HG02840 (cell line): ENCODE data around the gene TMEM61.
"Not testable (repeated sequence)": the region's sequence is repeated elsewhere in the genome, so short reads cannot be mapped to it uniquely, and the experiment has no call there.

Experiments used
- ATAC-seq: cut with Tn5 transposase; IDR thresholded peaks from one replicate; pipeline ENCODE4 v1.9.1; 2021; ENCODE audit warnings: mild to moderate bottlenecking, moderate library complexity, moderate number of reproducible peaks; ENCODE audit not compliant: unreplicated experiment, low FRiP score

The TMEM61 gene

GRCh38 chr1:54959241-54959640 is 21.2 kb upstream of the TMEM61 start:
- ATAC-seq: no peak

DNA sequence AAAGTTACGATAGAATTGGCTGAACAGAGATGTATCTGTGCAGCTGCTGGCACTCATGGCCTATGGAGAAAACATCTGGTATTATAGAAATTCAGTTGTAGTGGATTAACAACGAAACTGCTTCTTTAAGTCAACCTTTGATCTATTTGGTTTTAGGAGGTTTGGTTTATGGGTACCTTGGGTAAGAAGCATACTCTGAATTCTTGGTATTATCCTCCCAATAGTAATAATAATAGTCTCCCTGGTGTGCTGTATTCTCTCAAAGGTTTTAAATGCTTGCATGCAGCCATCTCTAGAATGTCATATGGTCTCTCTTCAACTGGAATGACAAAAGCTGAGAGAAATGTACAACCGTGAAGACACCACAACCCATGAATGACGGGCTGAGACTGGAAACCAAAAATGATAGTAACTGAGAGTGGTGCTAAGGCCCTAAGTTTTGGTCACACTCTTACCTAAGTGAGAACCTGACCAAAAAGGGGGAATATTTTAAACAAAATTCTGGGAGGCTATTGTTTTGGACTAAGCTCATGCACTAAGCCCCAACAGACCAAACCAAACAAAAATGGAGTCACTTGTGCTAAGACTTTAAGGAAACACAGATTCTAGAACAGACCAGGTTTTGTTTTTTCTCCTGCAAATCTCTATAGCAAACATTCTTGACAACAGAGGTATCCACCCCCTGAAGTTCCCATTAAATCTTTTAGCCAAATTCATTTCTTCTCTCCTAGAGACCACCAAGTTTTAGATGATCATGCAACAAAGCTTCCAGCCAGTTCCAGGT is 17.6 kb upstream of the TMEM61 start:
- ATAC-seq: no peak

DNA sequence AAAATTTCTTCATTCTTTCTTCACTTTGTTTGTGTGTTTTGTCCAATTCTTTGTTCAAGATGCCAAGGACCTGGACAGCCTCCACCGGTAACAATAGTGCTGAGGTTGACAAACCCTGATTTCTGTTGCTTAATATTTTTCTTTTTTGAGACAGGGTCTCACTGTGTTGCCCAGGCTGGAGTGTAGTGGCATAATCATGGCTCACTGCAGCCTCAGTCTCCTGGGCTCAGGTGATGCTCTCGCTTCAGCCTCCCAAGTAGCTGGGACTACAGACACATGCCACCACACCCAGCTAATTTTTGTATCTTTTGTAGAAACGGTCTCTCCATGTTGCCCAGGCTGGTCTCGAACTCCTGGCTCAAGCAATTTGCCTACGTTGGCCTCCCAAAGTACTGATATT is 16.6 kb upstream of the TMEM61 start:
- not testable (repeated sequence) for ATAC-seq

DNA sequence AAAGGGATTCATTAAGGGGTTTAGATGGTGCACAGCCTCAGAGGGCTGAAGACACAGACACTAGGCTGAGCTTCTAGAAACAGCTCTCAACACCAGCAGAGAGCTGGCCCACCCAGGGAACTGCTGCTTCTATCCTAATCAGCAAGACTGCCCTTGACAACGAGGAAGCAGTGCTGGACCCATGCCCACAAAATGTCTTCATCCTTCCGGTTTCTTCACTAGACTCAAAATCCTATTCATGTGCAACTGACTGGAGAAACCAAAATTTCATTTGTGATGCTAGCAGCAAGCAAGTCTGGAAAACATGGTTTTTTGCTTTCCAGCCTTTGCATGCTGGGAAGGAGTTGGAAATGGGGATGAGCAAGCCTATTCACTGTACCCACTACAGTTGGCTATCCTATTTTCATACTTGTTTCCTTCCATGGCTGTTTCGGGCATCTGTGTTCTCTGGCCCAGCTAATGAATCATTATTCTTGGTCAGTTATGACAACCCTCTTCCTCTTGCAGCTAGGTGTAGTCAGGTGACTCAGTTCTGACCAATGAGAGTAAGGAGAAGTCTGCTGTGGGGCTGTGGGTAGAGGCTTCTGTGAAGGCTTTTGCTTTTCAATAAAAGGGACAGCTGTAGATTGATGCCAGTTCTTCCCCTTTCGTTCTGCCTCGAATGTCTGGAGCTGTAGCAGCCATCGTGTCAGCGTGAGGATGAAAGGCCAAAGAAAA is 14.6 kb upstream of the TMEM61 start:
- peak; percentile 67 for ATAC-seq

GRCh38 chr1:54967372-54967771 is 13.1 kb upstream of the TMEM61 start:
- ATAC-seq: no peak

GRCh38 chr1:54968551-54968950 is 11.9 kb upstream of the TMEM61 start:
- ATAC-seq: no peak

DNA sequence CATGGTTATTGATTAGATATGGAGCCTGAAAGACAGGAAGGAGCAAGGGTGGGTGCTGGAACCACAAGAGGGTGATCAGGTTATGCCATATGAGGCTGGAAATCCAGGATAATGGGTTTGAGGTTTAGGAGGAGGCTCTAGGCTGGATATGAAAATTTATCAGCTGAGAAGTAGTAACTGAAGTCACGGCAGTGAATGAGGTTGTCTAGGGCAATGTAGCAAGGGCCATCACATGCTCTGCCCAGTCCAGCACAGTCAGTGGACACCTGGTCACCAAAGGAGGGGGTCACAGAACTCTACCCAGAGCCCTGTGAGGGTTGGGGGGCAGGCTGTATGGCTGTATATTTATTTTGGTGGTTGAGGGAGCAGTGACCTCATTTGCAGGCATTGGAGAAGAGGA is 10.5 kb upstream of the TMEM61 start:
- no peak for ATAC-seq

DNA sequence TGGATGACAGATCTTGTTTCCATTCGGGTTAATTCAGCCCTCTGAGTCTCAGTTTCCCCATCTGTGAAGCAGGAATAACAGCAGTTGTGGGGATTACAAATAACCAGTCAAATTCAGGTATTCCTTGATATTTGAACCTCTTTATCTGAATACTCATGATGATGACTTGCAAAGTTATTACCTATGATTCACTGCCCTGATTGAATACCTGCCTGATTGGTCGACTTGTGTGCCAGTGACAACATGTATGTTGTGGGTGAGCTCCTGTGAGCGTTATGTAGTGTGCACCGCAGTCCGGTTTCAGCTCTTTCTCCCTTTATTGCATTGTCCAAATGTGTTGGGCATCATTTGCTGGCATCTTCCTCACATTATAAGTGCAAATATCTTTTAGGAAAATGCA is 9.5 kb upstream of the TMEM61 start:
- no peak for ATAC-seq

GRCh38 chr1:54971317-54971791 is 9.1 kb upstream of the TMEM61 start:
- ATAC-seq: peak; percentile 75

- no peak for ATAC-seq
Observed at GRCh38 chr1:54972436-54972835, 8.0 kb upstream of the TMEM61 start.

DNA sequence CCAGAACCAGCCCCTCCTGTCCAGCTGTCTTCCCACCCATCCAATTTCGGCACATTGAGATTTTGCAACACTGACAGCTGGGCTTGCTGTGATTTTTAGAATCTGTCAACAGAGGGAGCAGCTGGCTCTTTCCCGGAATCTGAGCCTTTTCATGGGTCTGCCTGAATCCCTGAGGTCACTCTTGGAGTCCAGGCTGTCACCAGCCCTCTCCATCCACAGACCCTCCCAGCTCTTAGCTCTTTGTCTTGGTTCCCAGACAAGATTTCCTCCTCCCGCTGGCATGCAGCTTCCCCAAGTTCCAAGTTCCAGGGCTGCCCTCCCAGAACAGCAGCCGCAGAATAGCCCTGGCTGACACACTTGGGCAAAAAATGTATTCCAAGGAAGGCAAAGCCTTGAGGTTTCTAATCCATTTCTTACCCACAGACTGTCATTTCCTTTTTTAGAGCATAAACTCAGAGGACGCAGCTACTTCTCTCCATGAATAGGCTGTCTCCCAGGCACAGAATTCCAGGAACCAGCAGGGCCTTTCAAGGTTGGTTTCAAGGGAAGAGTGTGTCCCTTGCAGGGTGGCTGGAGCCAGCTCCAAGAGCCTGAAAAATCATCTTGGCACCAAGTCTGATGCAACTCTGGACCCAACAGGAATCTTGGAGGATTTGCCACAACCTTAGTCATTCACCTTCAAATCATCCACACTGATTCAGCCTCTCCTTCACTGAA is 7.1 kb upstream of the TMEM61 start:
- no peak for ATAC-seq

DNA sequence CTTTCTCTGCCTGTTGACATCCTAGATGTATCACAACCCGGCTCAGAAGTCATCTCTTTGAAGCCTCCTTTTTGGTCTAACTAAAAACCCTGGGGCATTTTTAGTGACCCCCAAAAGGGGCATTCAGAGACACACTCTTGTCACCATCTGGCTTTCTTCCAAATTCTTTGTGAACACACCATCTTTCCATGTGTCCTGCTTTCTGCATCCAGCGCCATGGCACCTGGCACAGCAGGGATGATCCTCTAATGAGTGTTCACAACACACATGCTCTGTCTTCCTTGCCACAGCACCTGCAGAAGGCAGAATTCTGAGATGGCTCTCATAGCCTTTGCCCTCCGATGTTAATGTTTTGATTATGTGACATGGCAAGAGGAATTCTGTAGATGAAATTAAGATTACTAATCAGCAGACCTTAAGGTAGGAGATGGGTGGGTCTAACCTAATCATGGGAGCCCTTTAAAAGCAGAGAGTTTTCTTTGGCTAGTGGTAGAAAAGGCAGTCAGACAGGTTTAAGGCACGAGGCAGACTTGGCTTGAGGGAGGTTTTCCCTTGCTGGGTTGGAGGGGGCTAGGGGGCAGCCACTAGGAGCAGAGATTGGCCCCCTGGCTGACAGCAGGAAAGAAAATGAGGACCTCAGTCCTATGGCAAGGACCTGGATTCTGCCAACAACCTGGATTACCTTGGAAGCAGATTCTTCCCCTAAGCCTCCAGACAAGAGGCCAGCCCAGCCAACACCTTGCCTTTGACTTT is 4.9 kb upstream of the TMEM61 start:
- no peak for ATAC-seq

- ATAC-seq: no peak
Observed at GRCh38 chr1:54976747-54977146, 3.7 kb upstream of the TMEM61 start.

GRCh38 chr1:54977533-54978297 is 2.7 kb upstream of the TMEM61 start:
- no peak for ATAC-seq

DNA sequence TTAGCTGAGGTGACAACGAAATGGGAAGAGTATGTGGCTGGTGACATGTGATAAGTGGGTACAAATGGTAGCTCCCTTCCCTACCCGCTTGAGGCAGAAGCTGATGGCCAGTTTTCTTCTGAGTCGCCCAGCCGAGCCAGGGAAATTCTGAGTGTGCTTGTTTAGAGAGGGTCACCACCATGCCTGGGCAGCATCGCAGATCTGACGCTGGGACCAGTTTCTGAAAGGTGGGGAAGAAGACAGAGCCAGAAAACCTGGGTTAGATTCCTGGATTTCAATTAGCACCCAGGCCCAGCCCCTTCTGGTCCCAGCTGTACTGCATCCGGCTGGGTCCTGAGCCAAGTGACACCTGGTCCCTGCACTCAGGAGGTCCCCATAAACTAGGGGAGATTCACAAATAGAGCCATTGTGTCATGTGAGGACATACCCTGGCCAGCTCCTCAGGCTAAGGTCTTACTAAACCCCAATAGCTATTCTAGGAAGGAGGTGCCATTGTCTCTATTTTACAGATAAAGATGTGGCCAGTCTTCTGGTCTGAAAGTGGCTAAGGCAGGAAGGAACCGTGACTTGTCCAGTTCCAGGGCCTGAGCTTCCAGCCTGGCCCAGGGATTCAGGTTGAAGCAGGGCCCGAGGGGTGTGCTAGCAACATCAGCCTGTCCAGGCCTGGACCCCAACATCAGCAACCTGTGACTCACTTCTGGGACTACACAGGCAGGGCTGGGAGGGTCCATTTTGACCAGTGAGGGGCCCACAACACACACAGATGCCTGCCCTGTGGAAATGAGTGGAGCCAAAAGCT is 1.7 kb upstream of the TMEM61 start:
- ATAC-seq: no peak

DNA sequence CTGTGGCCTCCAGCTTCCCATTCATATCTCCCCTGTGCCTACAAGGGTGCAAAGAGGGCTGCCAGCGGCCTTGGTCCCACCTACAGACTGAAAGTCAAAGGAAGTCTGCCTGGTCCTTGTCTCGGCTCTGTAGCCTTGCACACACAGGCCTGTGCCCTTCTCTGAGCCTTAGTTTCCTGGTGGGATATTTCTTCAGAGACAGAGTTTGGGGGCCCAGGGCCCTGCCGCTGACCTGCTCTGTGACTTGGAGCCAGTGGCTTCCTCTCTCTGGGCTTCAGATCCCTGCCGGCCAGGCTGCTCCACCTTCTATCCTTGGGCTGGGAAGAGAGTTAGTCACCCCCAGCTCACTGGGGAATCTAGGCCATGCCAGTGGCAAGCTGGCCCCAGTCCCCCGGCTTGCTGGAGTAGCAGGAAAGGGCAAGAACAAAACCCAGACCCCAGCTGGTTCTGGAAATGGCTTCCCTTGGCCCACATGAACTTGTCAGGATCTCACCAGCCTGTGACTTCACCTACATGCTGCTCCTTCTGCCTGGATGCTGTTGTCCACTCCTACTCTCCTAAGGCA is 1.0 kb upstream of the TMEM61 start:
- ATAC-seq: no peak

DNA sequence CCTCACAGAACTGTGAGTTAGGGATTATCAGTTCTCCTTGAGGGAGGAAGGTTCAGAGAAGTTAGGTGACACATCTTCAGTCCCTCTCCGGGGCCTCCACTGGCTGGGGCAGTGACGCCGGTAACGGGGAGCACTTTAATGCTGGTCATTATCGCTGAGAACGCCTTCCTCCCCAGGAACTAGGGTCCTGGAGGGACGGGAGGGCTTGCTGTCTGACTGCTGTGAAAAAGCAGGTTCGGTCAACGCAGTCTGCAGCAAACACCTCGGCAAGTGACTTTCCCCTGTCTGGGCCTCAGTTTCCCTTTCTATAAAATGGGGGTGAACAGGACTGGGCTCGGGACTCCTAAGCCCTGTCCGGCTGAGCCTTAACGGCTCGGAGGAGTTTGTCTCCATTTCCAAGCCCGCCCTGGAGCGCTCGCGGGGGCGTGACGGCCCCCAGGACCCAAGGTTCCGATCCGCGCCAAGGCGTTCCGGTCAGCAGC is 341 bp upstream of the TMEM61 start:
- ATAC-seq: no peak

GRCh38 chr1:54981466-54981865 is 1.0 kb downstream of the TMEM61 start:
- no peak for ATAC-seq

GRCh38 chr1:54982739-54983138 is 2.3 kb downstream of the TMEM61 start:
- no peak for ATAC-seq
